Karpas-422 (cell line): ENCODE measurements around the gene IFT172. TPM values are rescaled to one million over a fixed set of nuclear protein-coding genes. Genes with fewer than 3 reads are reported as not detected.

Experiments used
- DNase-seq: peaks from one replicate; pipeline ENCODE4 v3.0.0-alpha.2; 2015
- H2AFZ ChIP-seq: fragments of 200-600 bp; sonication (generic); 2 replicates; pipeline ENCODE4 v1.6.1; 2014; ENCODE audit warnings: antibody characterized with exemption, low read length, mixed read lengths
- H3K27ac ChIP-seq: fragments of 200-600 bp; sonication (generic); 2 replicates; pipeline ENCODE4 v1.5.1; 2014; ENCODE audit warnings: mild to moderate bottlenecking, low read length, moderate library complexity
- H3K27me3 ChIP-seq: fragments of 200-600 bp; sonication (generic); 2 replicates; pipeline ENCODE4 v1.6.1; 2014; ENCODE audit warnings: low read length, mixed read lengths
- H3K36me3 ChIP-seq: fragments of 200-600 bp; sonication (generic); 2 replicates; pipeline ENCODE4 v1.6.1; 2014; ENCODE audit warnings: low read length, mixed read lengths; ENCODE audit not compliant: insufficient read depth
- H3K4me1 ChIP-seq: fragments of 200-600 bp; sonication (generic); 2 replicates; pipeline ENCODE4 v1.6.1; 2014; ENCODE audit warnings: mild to moderate bottlenecking, low read length, mixed read lengths
- H3K4me2 ChIP-seq: fragments of 200-600 bp; sonication (generic); 2 replicates; pipeline ENCODE4 v1.6.1; 2014; ENCODE audit warnings: low read length, low read depth, mild to moderate bottlenecking; ENCODE audit not compliant: poor library complexity, severe bottlenecking
- H3K4me3 ChIP-seq: fragments of 200-600 bp; sonication (generic); 2 replicates; pipeline ENCODE4 v1.5.1; 2014; ENCODE audit warnings: mild to moderate bottlenecking, antibody characterized with exemption, low read length, mixed read lengths
- H3K79me2 ChIP-seq: fragments of 200-600 bp; sonication (generic); 2 replicates; pipeline ENCODE4 v1.6.1; 2014; ENCODE audit warnings: mild to moderate bottlenecking, low read length, mixed read lengths
- H3K9ac ChIP-seq: fragments of 200-600 bp; sonication (generic); 2 replicates; pipeline ENCODE4 v1.6.0; 2014; ENCODE audit warnings: low read length
- H3K9me2 ChIP-seq: fragments of 200-600 bp; sonication (generic), shearing (Covaris generic); replicated peaks from 2 replicates; pipeline ENCODE4 v1.6.0; 2014; ENCODE audit warnings: mild to moderate bottlenecking, low read length, moderate library complexity; ENCODE audit not compliant: insufficient read depth
- H3K9me3 ChIP-seq: fragments of 300-700, 200-600 bp; sonication (generic); 2 replicates; pipeline ENCODE4 v1.6.1; 2014; ENCODE audit warnings: low read length, mixed read lengths
- H4K20me1 ChIP-seq: fragments of 200-600 bp; sonication (generic); 2 replicates; pipeline ENCODE4 v1.6.1; 2014; ENCODE audit warnings: mild to moderate bottlenecking, antibody characterized with exemption, low read length, low read depth; ENCODE audit not compliant: insufficient read depth
- total RNA-seq: library from RNA; depleted of rRNA; stranded (reverse); fragments of >200 nt; shearing (Covaris generic); gene quantifications from 2 replicates; pipeline ENCODE4 v1.2.3, GENCODE V29; 2014; ENCODE audit warnings: low replicate concordance

The IFT172 gene
- total RNA-seq, 1 experiment from 2014 or later = 35.9 TPM

DNA sequence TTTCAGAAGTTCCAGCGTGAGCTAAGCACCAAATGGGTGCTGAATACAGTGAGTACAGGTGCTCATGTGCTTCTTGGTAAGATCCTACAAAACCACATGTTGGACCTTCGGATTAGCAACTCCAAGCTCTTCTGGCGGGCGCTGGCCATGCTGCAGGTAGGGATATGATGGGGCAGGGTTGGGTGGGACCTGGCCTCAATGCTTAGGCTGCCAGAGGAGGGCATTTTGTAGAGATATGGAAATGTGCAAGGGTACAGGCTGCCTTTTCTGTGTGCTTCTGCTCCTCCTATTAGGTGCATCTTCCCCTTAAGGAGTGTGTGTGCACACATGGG is 29.2 kb upstream of the IFT172 start:
- H3K4me2 ChIP-seq = no peak overlapping the region
- no peaks in the 10 kb centered on the region for H3K27me3 ChIP-seq
- H3K4me3 ChIP-seq = no peak overlapping the region
- no peak for DNase-seq
- H3K9me3 ChIP-seq = no peaks in the 10 kb centered on the region
- H3K4me1 ChIP-seq = peaks cover 11% of the 10 kb centered on the region
- H3K9me2 ChIP-seq = no peaks in the 10 kb centered on the region
- no peaks in the 10 kb centered on the region for H4K20me1 ChIP-seq
- H3K36me3 ChIP-seq = no peaks in the 10 kb centered on the region
- no peaks in the 10 kb centered on the region for H3K79me2 ChIP-seq
- no peak overlapping the region for H3K9ac ChIP-seq
- H2AFZ ChIP-seq = 0 out of 2 replicates have a peak overlapping the region, but pooled peaks have one; percentile 12
- no peak overlapping the region for H3K27ac ChIP-seq

DNA sequence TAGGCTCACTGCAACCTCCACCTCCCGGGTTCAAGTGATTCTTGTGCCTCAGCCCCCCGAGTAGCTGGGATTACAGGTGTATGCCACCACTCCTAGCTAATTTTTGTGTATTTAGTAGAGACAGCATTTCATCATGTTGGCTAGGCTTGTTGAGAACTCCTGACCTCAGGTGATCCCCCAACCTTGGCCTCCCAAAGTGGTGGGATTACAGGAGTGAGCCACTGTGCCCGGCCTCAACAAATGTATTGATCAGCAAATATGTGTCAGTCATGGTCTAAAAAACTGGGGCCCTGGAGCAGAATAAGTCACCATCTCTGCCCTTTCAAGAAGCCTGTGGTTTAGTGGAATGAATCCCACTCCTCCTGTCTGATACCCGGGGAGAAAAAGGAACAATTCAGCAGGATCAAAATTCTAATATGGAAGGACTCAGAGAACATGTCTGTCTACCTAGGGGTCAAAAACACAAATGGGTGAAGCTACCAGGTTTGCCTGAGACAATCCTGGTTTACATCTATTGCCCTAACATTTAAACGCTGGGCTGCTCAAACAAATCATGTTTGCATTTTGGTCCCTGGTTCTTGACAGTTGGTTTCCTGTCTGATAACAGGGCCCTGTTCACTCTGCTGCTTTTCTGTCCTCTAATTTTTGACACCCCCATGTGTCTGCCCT is 28.7 kb upstream of the IFT172 start:
- H3K9me2 ChIP-seq = no peaks in the 10 kb centered on the region
- no peaks in the 10 kb centered on the region for H3K9me3 ChIP-seq
- no peaks in the 10 kb centered on the region for H3K36me3 ChIP-seq
- H3K27me3 ChIP-seq = no peaks in the 10 kb centered on the region
- no peaks in the 10 kb centered on the region for H4K20me1 ChIP-seq
- DNase-seq = no peak
- H3K4me3 ChIP-seq = no peak overlapping the region
- H2AFZ ChIP-seq = 0 out of 2 replicates have a peak overlapping the region, but pooled peaks have one; percentile 12
- H3K9ac ChIP-seq = no peak overlapping the region
- no peak overlapping the region for H3K4me2 ChIP-seq
- H3K4me1 ChIP-seq = peaks cover 11% of the 10 kb centered on the region
- no peak overlapping the region for H3K27ac ChIP-seq
- no peaks in the 10 kb centered on the region for H3K79me2 ChIP-seq

DNA sequence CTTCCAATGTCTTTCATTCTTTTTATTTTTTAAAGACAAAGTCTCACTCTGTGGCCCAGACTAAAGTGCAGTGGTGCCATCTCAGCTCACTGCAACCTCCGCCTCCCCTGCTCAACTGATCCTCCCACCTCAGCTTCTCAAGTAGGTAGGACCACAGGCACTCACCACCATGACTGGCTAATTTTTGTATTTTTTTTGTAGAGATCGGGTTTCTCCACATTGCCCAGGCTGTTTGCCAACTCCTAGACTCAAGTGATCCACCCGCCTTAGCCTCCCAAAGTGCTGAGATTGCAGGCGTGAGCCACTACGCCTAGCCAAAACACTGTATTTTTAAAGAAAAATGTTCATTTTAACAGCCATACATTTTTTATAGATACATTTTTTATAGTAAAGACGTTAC is 19.8 kb upstream of the IFT172 start:
- H3K36me3 ChIP-seq = no peaks in the 10 kb centered on the region
- H3K79me2 ChIP-seq = no peaks in the 10 kb centered on the region
- no peak for DNase-seq
- H3K9me3 ChIP-seq = no peaks in the 10 kb centered on the region
- no peaks in the 10 kb centered on the region for H3K27me3 ChIP-seq
- no peak overlapping the region for H2AFZ ChIP-seq
- no peaks in the 10 kb centered on the region for H3K4me1 ChIP-seq
- no peaks in the 10 kb centered on the region for H3K9me2 ChIP-seq
- H3K27ac ChIP-seq = no peak overlapping the region
- no peak overlapping the region for H3K9ac ChIP-seq
- H3K4me3 ChIP-seq = no peak overlapping the region
- H3K4me2 ChIP-seq = no peak overlapping the region
- no peaks in the 10 kb centered on the region for H4K20me1 ChIP-seq

DNA sequence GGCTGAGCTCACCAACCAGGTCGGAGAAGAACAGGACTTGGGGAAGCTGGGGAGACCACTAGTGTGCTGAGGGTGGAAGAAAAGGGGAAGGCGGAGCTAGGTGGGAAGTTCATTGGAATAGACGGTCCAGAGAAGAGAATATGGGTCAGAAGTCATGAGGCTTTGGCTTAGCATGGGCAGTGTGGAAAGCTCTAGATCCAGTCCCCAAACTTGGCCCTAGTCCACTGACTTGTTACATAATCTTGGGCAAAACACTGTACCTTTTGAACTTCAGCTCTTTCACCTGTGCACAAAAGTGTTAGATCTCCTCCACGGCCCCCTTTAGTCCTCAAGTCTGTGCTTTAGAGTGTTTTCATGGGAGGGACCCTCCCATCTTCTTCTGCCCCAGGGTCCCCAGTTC is 17.8 kb upstream of the IFT172 start:
- Histone ChIP-seq H3K9me2 (no peaks in the 10 kb centered on the region), H3K4me2 (no peak overlapping the region), H3K79me2 (no peaks in the 10 kb centered on the region), H3K27me3 (no peaks in the 10 kb centered on the region), H3K36me3 (no peaks in the 10 kb centered on the region), H3K9me3 (no peaks in the 10 kb centered on the region), H3K4me1 (no peaks in the 10 kb centered on the region), H4K20me1 (no peaks in the 10 kb centered on the region), H3K27ac (no peak overlapping the region), H2AFZ (no peak overlapping the region), H3K9ac (no peak overlapping the region), H3K4me3 (no peak overlapping the region)
- no peak for DNase-seq

DNA sequence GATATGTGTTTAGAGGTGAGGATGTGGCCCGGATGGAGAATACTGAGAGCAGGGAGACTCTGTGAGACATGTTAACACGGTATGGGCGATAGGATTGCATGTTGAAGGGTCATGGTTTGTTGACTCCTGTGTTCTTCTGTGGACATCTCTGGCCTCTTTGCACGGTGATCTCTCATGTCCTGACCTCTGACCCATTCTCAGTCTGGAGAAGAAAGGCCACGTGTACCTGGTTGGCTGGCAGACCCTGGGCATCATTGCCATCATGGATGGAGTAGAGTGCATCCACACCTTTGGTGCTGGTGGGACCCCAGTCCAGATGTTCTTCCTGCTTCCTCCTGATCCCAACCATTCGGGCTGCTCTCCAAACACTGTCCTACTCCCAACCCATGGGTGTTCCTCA is 17.0 kb upstream of the IFT172 start:
- no peak for DNase-seq
- Histone ChIP-seq H3K9ac (no peak overlapping the region), H3K9me2 (no peaks in the 10 kb centered on the region), H3K4me3 (no peak overlapping the region), H3K4me2 (no peak overlapping the region), H3K4me1 (no peaks in the 10 kb centered on the region), H3K36me3 (no peaks in the 10 kb centered on the region), H3K27me3 (no peaks in the 10 kb centered on the region), H4K20me1 (no peaks in the 10 kb centered on the region), H3K27ac (no peak overlapping the region), H3K9me3 (no peaks in the 10 kb centered on the region), H3K79me2 (no peaks in the 10 kb centered on the region), H2AFZ (no peak overlapping the region)

DNA sequence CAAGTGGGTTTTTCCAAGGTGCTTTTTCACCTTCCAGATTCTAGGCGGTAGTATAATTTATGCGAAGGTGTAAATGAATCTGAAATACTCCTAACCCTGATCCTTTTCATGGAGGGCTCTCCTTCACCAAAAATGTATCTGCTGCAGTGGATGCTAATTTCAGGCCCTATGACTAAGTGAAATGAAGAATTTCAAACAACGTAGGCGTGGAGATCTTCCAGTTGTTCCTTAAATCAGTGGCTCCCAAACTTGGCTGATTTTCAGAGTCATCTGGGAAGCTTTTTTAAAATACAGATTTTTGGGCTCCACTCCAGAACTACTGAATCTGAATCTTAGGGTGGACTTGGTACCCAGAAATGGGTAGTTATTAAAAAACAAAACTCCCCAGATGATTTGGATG is 12.6 kb upstream of the IFT172 start:
- no peak for DNase-seq
- Histone ChIP-seq H3K79me2 (no peaks in the 10 kb centered on the region), H3K9ac (no peak overlapping the region), H3K4me2 (no peak overlapping the region), H3K9me3 (no peaks in the 10 kb centered on the region), H3K9me2 (no peaks in the 10 kb centered on the region), H3K4me1 (no peaks in the 10 kb centered on the region), H4K20me1 (no peaks in the 10 kb centered on the region), H3K4me3 (no peak overlapping the region), H3K27me3 (no peaks in the 10 kb centered on the region), H3K36me3 (no peaks in the 10 kb centered on the region), H2AFZ (no peak overlapping the region), H3K27ac (no peak overlapping the region)

DNA sequence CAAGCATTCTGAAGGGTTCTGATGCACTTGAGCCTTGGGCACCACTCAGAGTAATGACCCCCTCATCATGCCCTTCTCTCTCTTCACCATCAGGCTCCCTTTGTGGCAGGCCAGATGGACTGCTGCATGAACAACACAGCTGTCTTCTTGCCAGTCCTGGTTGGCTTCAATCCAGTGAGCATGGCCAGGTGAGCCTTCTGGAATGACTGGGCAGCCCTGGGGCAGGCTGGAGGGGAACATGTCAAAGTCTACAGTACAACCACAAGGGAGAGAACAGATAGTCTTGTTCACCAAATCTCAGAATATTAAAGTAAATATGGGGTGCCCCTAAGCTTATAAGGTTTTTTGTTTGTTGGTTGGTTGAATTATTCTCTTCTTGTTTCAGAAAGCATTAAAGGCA is 11.5 kb upstream of the IFT172 start:
- Histone ChIP-seq H3K27me3 (no peaks in the 10 kb centered on the region), H3K36me3 (no peaks in the 10 kb centered on the region), H4K20me1 (no peaks in the 10 kb centered on the region), H3K4me3 (no peak overlapping the region), H3K4me2 (no peak overlapping the region), H2AFZ (no peak overlapping the region), H3K9me2 (no peaks in the 10 kb centered on the region), H3K27ac (no peak overlapping the region), H3K9ac (no peak overlapping the region), H3K79me2 (no peaks in the 10 kb centered on the region), H3K9me3 (no peaks in the 10 kb centered on the region), H3K4me1 (no peaks in the 10 kb centered on the region)
- no peak for DNase-seq

DNA sequence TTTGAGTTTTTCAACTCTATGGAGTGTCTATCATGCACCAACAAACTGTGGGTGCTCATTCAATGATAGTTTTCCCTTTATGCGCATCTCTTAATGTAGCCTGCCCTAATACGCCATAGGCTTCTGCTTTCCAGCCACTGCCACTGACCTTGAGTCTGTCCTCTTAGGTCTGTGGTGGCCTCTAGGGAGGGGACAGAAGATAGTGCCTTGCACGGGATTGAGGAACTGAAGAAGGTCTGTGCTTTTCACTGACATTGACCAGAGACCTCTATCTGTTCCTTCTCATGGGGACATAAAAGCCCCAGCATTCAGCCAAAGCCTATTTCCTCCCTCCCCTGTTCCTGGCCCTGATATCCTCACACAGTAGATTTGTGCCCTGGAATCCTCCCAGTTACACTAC is 9.4 kb upstream of the IFT172 start:
- H2AFZ ChIP-seq = no peak overlapping the region
- no peaks in the 10 kb centered on the region for H3K79me2 ChIP-seq
- H3K9ac ChIP-seq = no peak overlapping the region
- H3K27me3 ChIP-seq = no peaks in the 10 kb centered on the region
- H4K20me1 ChIP-seq = no peaks in the 10 kb centered on the region
- DNase-seq = no peak
- H3K9me2 ChIP-seq = no peaks in the 10 kb centered on the region
- H3K4me2 ChIP-seq = no peak overlapping the region
- H3K27ac ChIP-seq = no peak overlapping the region
- no peak overlapping the region for H3K4me3 ChIP-seq
- no peaks in the 10 kb centered on the region for H3K9me3 ChIP-seq
- no peaks in the 10 kb centered on the region for H3K36me3 ChIP-seq
- no peaks in the 10 kb centered on the region for H3K4me1 ChIP-seq

DNA sequence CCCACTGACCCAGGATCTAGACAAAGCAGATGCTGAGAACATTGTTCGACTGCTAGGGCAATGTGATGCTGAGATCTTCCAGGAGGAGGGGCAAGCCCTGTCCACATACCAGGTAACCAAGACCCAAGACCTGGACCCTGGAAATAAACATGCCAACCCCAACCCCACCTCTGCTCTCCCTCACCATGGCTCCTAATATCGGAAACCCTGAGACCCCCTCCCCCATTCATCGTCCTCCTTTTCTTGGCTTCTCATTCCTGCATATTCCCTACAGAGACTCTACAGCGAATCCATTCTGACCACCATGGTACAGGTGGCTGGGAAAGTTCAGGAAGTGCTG is 7.7 kb upstream of the IFT172 start:
- no peak for DNase-seq
- Histone ChIP-seq H3K9me3 (no peaks in the 10 kb centered on the region), H3K9me2 (no peaks in the 10 kb centered on the region), H3K27me3 (no peaks in the 10 kb centered on the region), H2AFZ (no peak overlapping the region), H3K36me3 (no peaks in the 10 kb centered on the region), H4K20me1 (no peaks in the 10 kb centered on the region), H3K9ac (no peak overlapping the region), H3K4me1 (no peaks in the 10 kb centered on the region), H3K79me2 (no peaks in the 10 kb centered on the region), H3K4me2 (no peak overlapping the region), H3K27ac (no peak overlapping the region), H3K4me3 (no peak overlapping the region)
